Measurements from ENCODE around the gene UTRN. TPM values are rescaled to one million over a fixed set of nuclear protein-coding genes. Genes with fewer than 3 reads are reported as not detected.

Gene UTRN
- total RNA-seq, 1 donor from 2014 or later = 107 TPM

DNA sequence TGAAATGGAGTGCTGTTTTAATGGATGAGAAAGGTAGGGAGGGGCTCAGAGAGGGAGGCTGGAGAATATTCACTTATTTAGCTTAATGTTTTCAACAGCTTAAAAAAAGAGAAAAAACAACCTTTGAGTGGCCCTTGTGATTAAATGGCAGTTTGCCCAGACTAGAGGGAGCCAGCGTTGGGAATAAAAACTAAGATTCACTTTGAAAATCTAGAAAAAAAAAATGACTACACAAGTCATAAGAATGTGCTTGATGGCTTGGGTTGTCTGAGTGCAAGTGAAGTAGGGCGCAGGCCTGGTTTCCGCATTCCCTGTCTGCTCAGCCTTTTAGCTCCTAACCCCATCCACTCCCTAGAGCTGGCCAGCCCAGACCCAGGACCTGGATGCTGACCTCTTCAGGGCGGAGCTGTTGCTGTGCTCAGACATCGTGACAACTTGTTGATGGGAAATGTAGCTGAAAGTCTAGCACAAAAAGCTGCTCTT is 28.9 kb downstream of the UTRN start:
- peak; percentile 61 for DNase-seq (ENCODE audit: low spot score)

GRCh38 chr6:144314562-144314961 is 29.4 kb downstream of the UTRN start:
- no peak for DNase-seq (ENCODE audit: low spot score)

DNA sequence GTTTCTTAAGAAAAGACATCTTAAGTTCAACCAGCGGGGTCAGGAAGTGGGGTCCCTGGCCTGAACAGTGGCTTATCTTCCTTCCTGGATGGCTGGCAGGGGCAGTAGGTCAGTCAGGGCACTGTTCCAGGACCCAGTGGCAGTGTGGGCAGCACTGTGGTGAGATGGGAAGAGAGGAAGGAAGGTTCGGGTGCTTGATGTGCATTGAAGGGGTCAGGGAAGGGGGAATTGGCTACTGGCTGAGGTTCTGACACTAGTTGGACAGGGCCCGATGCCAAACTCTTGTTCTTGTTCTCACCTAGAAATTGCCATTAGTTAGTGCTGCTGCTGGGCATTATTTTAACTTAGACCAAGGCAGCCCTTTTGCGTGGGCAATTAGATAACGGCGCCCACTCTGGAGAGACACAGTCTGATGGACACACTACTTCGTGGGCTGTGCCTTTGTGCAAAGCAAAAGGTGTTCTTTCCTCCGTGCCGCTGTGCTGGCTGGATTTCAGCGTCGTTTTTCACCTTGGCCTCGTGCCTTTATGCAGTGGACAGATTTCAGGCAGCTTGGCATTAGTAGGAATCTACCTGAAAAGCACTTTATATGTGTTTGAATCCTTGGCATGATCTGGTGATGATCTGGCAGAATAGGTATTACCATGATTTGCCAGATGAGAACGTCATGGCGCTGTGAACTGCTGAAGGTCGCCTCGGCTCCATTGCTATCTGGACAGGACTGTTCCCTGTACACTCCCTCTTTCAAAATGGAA is 30.3 kb downstream of the UTRN start:
- no peak for DNase-seq (ENCODE audit: low spot score)

GRCh38 chr6:144315981-144316861 is 31.1 kb downstream of the UTRN start:
- no peak for DNase-seq (ENCODE audit: low spot score)

DNA sequence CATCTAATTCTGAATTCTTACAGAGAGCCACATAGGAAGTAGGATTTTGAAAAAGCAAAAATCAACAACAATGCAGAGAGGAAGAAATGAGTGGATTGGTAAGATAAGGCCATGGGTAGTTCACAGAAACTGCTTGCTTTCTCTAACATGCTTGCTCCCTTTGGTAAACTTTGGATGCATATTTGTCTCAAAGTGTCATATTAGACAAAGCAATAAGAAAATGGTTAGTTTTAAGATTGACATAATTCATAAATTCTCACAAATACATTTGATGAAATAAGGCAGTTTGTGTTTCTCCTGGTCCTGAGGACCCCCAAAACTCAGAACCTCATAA is 31.7 kb downstream of the UTRN start:
- no peak for DNase-seq (ENCODE audit: low spot score)

- DNase-seq (ENCODE audit: low spot score) = no peak
Measured at GRCh38 chr6:144317736-144318135, 32.6 kb downstream of the UTRN start.

DNA sequence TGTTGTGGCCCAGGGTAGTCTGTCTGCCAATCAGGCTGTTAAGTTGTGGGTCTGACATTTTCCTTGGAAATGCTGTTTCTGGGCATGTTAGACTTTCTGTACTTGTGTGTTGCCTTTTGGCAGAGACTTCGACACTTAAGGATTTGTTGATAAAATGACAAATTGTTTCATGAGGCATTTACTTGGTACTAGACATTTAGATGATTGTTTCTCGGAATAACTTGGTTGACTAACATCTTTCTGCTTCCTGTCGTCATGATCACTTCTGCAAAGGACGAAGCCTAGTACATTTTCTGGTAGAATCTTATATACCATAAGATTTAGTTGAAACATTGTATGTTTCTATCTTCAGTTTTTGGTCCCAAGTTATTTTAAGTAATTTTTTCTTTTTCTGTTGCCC is 34.1 kb downstream of the UTRN start:
- no peak for DNase-seq (ENCODE audit: low spot score)

- DNase-seq (ENCODE audit: low spot score) = no peak
Measured at GRCh38 chr6:144320741-144321140, 35.6 kb downstream of the UTRN start.

DNA sequence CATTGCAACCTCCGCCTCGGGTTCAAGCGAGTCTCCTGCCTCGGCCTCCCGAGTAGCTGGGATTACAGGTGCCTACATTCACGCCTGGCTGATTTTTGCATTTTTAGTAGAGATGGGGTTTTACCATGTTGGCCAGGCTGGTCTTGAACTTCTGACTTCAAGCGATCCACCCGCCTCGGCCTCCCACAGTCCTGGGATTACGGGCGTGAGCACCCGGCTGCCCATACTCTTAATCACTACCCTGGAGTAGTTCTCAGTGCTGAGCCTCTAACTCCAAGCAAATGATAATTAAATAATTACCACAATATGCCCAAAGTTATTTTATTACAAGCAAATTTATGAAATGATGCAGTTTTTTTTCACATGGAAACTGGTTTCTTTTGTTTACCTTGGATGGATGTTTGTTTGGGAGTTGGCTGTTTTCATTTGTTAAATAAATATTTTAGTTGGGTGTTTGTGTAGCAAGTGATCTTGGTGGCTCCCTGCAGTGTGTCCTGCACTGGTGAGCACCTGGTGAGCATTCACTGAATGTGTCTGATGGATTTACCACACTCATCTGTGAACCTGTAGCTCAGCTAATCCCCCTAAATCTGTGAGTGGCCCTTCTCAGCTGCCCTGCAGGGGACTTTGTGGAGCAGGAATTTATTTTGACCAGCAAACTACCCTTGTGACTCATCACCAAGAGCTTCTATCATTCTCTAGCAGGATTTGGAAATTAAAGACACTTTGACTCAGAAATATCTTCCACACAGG is 36.9 kb downstream of the UTRN start:
- DNase-seq (ENCODE audit: low spot score) = no peak

GRCh38 chr6:144325232-144325631 is 40.1 kb downstream of the UTRN start:
- DNase-seq (ENCODE audit: low spot score) = no peak

DNA sequence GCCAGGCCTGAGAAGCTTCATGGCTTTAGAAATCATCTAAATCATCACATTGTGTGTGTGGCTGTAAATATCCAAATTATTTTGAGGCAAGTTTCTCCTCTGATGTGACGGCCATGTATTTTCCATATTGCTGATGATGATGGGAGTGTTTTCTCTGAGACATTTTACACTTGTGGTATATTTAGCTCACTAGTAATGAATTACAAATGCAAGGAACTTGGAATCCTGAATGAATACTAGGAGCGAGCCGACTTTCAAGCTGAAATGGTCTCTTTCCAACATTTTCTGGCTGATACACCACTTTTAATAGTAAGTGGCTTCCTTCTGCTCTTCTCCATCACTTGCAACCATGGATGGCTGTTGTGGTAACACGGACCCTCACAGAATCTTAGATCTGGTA is 41.3 kb downstream of the UTRN start:
- no peak for DNase-seq (ENCODE audit: low spot score)

- no peak for DNase-seq (ENCODE audit: low spot score)
Measured at GRCh38 chr6:144327081-144327480, 41.9 kb downstream of the UTRN start.

- DNase-seq (ENCODE audit: low spot score) = peak; percentile 84
Measured at GRCh38 chr6:144330017-144330987, 45.2 kb downstream of the UTRN start.

DNA sequence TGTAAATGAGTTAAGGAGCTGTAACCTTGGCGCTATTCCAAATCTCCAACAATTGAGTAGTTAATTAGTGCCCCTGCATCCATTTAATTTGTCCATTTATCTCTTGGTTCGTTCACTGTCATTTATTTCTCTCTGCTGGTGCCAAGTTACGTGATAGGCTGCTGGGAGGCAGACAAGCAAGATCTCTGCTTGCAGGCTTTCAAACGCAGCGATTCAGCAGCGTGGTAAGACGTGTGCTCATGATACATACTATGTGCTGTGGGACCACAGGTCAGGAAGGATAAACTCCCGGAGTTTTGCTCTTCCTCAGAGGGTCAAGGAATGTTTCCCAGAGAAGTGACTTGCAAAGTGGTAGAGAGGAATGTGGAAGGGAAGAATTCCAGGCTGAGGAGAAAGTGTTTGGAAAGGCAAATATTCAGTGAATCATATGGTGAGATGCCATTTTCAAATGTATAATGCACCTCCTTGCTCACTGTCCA is 46.4 kb downstream of the UTRN start:
- DNase-seq (ENCODE audit: low spot score) = no peak

DNA sequence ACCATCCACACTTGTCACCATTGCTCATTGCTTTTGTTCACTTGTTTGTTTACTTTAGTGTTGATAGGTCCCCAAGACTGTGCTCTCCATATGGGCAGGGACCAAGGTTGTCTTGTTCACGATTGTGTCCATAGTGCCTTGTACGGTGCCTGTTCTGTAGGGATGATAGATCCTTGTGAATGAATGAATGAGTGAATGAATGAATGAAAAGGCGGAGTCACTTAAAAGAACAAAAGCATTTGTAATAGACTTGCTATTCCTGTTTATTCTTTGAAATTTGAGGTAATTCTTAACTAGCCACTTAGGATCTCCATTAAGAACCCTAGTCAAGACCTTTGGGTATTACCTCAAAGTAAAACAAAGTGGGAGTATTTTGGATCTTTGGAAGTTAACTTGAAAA is 47.0 kb downstream of the UTRN start:
- no peak for DNase-seq (ENCODE audit: low spot score)

DNA sequence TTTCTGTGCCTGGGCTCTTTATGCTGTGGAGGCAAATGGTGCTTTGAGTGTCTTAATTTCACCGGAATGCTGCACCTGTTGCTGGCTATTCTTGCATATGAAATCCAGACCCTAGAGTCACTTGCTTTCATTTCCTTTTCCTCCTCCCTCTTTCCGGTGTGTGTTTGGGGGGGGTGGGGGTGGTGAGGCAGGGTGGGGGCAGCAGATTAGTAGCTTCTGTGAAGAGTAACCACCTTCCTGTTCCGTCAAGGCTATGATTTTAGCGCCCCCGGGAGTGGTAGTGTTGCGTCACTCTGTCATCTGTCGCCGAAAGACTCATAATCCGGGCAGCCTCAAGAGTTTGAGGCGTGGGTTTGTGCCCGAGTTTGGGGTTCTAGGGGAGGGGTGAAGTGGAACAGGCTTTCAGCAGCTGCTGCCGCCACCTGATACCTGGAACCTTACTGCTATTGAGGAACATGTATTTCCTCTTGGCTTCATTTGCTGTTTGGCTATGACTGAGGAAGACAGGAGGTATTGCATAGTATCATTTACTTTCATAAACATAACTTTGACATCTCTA is 49.1 kb downstream of the UTRN start:
- DNase-seq (ENCODE audit: low spot score) = no peak
